Subcutaneous adipose tissue (tissue), 4 donors: ENCODE results near the gene KAZN. TPM values are rescaled to one million over a fixed set of nuclear protein-coding genes. Genes with fewer than 3 reads are reported as not detected.

Experiments
- CTCF ChIP-seq: fragments of 450-650 bp; IDR thresholded peaks from one replicate; pipeline ENCODE4 v1.5.1; 2016; ENCODE audit warnings: low read depth, mild to moderate bottlenecking, control low read depth, antibody characterized with exemption, moderate library complexity
- total RNA-seq, 4 donors: library from RNA; depleted of rRNA; stranded (reverse); fragments of >200 nt; gene quantifications; one replicate each; pipeline ENCODE4 v1.1.0, GENCODE V29; 2016

KAZN gene
- total RNA-seq, 4 donors from 2014 or later: 7.5 to 22.2 (median 10.4) TPM

- no peak for TF ChIP-seq CTCF
These were observed 432.9 kb downstream of the KAZN start for GRCh38 chr1:15031251-15031933.

GRCh38 chr1:15033264-15033663 is 434.8 kb downstream of the KAZN start:
- no peak for TF ChIP-seq CTCF

- TF ChIP-seq CTCF: no peak
These were observed 436.2 kb downstream of the KAZN start for GRCh38 chr1:15034656-15035055.

GRCh38 chr1:15035236-15035635 is 436.8 kb downstream of the KAZN start:
- no peak for TF ChIP-seq CTCF

GRCh38 chr1:15036101-15036500 is 437.6 kb downstream of the KAZN start:
- no peak for TF ChIP-seq CTCF

GRCh38 chr1:15038232-15039016 is 439.9 kb downstream of the KAZN start:
- TF ChIP-seq CTCF: no peak

- TF ChIP-seq CTCF: no peak
These were observed 440.6 kb downstream of the KAZN start for GRCh38 chr1:15039017-15039648.
